GM18951 (cell line): Measurements from ENCODE around the gene VRK2.
"Not testable (repeated sequence)": the region's sequence is repeated elsewhere in the genome, so short reads cannot be mapped to it uniquely, and the experiment has no call there.

Experiments used
- POLR2A ChIP-seq: IDR thresholded peaks from 4 replicates; pipeline ENCODE4 v1.6.1; 2011; ENCODE audit warnings: mild to moderate bottlenecking; ENCODE audit not compliant: insufficient read length, insufficient read depth; ENCODE audit errors: extremely low read depth
- in situ Hi-C: fragments of 300-500 bp; cut with MboI; formaldehyde crosslinking; loops from one replicate; pipeline ENCODE4 v1.12.0; 2022; ENCODE audit warnings: low sequenced_read_pairs, mixed read lengths, inconsistent platforms; ENCODE audit not compliant: unreplicated experiment

VRK2 gene

GRCh38 chr2:58137221-58137620, 90.6 kb downstream of the VRK2 start:
- in situ Hi-C loops: no loop called here
- no peak for TF ChIP-seq POLR2A

GRCh38 chr2:58137856-58138255, 91.2 kb downstream of the VRK2 start:
- TF ChIP-seq POLR2A: no peak
- in situ Hi-C loops: no loop called here

GRCh38 chr2:58138396-58139030, 91.9 kb downstream of the VRK2 start:
- TF ChIP-seq POLR2A: no peak
- in situ Hi-C loops: no loop called here

GRCh38 chr2:58140508-58141072, 94.0 kb downstream of the VRK2 start:
- in situ Hi-C loops: no loop called here
- TF ChIP-seq POLR2A: no peak

GRCh38 chr2:58145769-58146168, 99.2 kb downstream of the VRK2 start:
- in situ Hi-C loops: not testable (repeated sequence)

- TF ChIP-seq POLR2A: no peak
- in situ Hi-C loops: no loop called here
Measured at GRCh38 chr2:58146707-58147106, 100.1 kb downstream of the VRK2 start.

GRCh38 chr2:58155160-58155778, 108.7 kb downstream of the VRK2 start:
- TF ChIP-seq POLR2A: no peak
- in situ Hi-C loops: no loop called here

- in situ Hi-C loops: no loop called here
- no peak for TF ChIP-seq POLR2A
Measured at GRCh38 chr2:58156780-58157179, 110.2 kb downstream of the VRK2 start.

GRCh38 chr2:58157754-58158153, 111.1 kb downstream of the VRK2 start:
- in situ Hi-C loops: no loop called here
- no peak for TF ChIP-seq POLR2A

GRCh38 chr2:58158481-58158880, 111.9 kb downstream of the VRK2 start:
- in situ Hi-C loops: no loop called here
- no peak for TF ChIP-seq POLR2A

- TF ChIP-seq POLR2A: no peak
- in situ Hi-C loops: no loop called here
Measured at GRCh38 chr2:58163913-58164312, 117.3 kb downstream of the VRK2 start.

- in situ Hi-C loops: not testable (repeated sequence)
Measured at GRCh38 chr2:58168130-58168529, 121.5 kb downstream of the VRK2 start.

GRCh38 chr2:58169845-58170244, 123.2 kb downstream of the VRK2 start:
- in situ Hi-C loops: not testable (repeated sequence)

GRCh38 chr2:58170334-58170933, 123.8 kb downstream of the VRK2 start:
- in situ Hi-C loops: not testable (repeated sequence)

GRCh38 chr2:58171831-58172230, 125.2 kb downstream of the VRK2 start:
- in situ Hi-C loops: not testable (repeated sequence)

- in situ Hi-C loops: not testable (repeated sequence)
Measured at GRCh38 chr2:58177187-58177586, 130.6 kb downstream of the VRK2 start.

GRCh38 chr2:58180175-58180574, 133.6 kb downstream of the VRK2 start:
- in situ Hi-C loops: not testable (repeated sequence)
